OCI-M1 (cell line): Measurements from ENCODE around the gene KRTAP10-11.
"Not testable (repeated sequence)": the region's sequence is repeated elsewhere in the genome, so short reads cannot be mapped to it uniquely, and the experiment has no call there.

Experiments used
- DNase-seq: peaks from one replicate; lab custom pipeline; 2025; lab: John Stamatoyannopoulos, UW

KRTAP10-11 gene

DNA sequence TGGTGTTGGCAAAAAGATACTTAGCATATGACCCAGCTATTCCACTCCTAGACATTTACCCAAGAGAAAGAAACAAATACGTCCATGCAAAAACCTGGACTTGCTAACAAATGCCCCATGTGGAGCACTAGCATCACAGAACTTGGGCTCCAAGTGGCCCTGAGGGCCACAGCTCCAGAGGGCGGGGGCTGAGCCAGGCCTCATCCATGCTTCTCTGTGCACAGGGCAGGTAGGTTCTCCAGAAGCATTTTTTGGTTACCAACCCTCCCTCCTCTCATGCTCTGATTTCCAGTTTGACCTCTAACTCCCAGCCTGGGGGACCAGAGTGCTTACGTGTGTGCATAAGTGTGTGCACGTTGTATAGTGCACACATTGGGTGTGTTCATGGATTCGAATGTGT is 18.5 kb downstream of the KRTAP10-11 start:
- no peak for DNase-seq

DNA sequence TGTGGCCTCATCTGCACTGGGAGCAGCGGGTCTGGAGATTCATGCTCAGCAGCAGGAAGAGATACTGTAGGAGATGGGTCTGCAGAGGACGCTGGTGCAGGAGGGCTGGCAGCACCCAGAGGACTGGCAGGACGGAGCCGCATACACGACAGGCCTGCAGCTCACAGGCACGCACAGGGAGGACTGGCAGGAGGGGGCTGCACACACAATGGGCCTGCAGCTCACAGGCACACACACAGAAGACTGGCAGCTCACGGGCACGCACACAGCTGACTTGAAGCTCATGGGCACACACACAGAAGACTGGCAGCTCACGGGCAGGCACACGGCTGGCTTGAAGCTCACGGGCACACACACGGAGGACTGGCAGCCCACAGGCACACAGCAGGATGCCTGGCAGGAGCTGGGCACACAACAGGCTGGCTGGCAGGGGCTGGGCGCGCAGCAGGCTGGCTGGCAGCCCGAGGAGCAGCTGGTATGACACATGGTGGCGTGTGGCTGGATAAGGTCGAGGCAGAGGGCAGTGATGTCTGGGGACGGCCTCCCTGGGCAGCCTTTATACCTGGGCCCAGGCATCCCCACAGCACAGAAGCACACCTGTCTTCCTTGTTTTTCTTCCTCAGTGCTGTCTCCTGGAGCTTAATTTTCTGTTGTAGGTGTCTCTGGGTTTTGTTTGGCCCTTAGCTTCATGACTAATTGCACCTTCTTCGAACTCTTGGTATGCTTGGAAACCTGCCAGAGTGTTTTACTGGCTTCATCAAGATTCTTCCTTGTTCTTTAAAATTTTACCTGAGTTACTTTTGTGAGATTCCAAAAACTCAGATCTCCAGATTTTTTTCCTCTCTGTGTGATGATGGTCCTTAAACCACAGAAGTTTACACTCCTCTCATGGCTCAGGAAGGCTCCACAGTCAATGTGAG is 20.4 kb downstream of the KRTAP10-11 start, which contains the start of gene KRTAP12-2:
TSS of gene KRTAP12-2 (minus strand) at position 527 of the 920 bp plus-strand sequence. CDS start at position 486, 41 bp downstream.
- no peak for DNase-seq

GRCh38 chr21:44667612-44668011 is 21.4 kb downstream of the KRTAP10-11 start:
- no peak for DNase-seq

DNA sequence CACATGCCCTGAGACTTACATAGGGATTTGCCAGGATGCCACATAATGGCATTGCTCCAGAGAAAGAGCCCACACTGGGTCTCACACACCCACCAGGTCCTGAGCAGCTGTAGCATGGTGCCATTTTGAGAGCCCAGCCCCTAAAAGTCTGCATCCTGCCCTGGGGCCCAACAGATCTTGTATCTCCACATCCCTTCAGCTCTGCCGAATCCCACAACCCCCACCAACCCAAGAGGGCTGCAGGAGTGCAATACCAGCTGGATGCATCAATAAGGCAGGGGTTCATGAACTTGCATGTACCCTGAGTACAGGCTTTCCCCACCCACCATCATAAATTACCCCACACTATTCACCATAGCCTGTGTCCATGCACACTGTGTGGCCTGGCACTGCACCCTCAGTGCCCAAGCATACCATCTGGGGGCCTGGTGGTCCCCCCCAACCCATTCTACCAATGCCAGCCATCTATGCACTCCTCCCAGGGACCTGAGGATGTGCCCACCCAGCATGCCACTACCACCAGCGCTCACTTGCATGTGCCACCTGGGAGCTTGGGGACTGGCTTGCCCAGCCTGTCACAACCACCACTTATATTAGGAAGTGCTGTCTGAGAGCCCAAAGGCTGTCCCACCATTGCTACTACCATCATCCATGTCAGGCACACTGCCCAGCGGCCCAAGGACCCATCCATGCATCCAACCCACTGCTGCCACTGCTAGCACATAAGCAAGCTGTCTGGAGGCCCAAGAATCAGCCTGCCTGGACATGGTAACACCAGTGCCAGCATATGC is 24.6 kb downstream of the KRTAP10-11 start:
- DNase-seq, result no peak

GRCh38 chr21:44671911-44672310 is 25.7 kb downstream of the KRTAP10-11 start:
- DNase-seq, result peak; percentile 10

GRCh38 chr21:44677881-44678280 is 31.7 kb downstream of the KRTAP10-11 start:
- no peak for DNase-seq

GRCh38 chr21:44681152-44681551 is 34.9 kb downstream of the KRTAP10-11 start:
- DNase-seq, result no peak

DNA sequence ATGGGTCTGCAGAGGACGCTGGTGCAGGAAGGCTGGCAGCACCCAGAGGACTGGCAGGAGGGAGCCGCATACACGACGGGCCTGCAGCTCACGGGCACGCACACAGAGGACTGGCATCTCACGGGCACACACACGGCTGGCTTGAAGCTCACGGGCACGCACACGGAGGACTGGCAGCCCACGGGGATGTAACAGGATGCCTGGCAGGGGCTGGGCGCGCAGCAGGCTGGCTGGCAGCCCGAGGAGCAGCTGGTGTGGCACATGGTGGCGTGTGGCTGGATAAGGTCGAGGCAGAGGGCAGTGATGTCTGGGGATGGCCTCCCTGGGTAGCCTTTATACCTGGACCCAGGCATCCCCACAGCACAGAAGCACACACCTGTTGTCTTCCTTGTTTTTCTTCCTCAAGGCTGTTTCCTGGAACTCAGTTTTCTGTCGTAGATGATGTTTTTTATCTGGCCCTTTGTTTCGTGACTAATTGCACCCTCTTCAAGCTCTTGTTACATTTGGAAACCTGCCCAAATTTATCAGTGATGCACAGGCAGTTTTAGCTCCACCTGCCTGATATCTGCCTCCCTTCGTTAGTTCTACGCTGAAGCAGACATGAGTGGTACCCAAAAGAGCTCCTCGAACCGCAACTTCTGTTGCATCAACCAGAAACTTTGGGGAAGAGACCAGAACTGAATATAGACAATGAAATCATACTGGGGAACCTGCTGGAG is 35.8 kb downstream of the KRTAP10-11 start, which contains the start of gene KRTAP12-1:
TSS of gene KRTAP12-1 (minus strand) at position 303 of the 719 bp plus-strand sequence. CDS start at position 263, 40 bp downstream.
- DNase-seq, result no peak

DNA sequence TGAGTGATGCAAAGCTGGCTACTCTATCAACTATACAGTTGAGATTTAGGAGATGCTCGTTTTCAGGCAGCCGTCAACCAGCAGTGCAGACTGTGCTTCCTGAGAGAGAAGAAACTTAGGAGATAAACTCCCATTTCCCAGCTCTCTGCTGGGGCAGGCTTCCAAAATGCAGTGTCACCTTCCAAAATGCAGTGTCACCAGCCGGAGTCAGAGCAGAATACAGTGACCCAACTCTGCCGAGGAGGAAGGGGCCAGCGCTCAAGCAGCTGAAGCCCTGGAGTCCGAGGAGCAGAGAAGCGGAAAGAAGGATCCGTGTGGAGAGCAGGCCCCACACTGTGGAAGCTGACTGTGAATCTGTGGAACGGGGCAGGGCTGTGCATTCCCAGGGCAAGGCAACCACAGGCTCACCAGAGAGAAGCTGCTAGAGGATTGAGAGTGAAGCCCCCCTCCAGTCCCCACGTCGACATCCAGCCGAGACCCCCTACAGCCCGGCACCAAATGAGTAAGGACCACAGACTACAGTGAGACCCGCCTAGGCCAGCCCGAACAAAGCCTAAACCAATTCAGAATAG is 36.5 kb downstream of the KRTAP10-11 start:
- DNase-seq, result no peak

- no peak for DNase-seq
Measured at GRCh38 chr21:44684077-44684476, 37.9 kb downstream of the KRTAP10-11 start.

DNA sequence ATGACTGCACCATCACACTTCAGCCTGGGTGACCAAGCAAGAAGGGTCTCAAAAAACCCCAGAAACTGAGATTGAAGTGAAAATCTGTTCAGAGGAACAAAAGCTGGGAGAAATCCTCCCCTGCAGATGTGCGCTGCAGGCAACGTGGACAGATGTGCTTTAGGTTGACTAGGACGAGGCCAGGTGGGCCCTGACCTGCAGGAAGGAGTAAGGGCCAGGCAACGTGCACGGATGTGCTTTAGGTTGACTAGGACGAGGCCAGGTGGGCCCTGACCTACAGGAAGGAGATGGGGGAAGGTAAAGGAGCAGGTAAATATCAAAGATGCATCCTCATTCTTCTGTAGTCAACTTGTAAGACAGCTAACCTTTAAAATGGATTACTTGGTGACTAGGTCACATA is 38.3 kb downstream of the KRTAP10-11 start:
- DNase-seq, result no peak

- DNase-seq, result not testable (repeated sequence)
Measured at GRCh38 chr21:44685050-44685449, 38.8 kb downstream of the KRTAP10-11 start.

GRCh38 chr21:44686000-44686781 is 40.0 kb downstream of the KRTAP10-11 start:
- no peak for DNase-seq

DNA sequence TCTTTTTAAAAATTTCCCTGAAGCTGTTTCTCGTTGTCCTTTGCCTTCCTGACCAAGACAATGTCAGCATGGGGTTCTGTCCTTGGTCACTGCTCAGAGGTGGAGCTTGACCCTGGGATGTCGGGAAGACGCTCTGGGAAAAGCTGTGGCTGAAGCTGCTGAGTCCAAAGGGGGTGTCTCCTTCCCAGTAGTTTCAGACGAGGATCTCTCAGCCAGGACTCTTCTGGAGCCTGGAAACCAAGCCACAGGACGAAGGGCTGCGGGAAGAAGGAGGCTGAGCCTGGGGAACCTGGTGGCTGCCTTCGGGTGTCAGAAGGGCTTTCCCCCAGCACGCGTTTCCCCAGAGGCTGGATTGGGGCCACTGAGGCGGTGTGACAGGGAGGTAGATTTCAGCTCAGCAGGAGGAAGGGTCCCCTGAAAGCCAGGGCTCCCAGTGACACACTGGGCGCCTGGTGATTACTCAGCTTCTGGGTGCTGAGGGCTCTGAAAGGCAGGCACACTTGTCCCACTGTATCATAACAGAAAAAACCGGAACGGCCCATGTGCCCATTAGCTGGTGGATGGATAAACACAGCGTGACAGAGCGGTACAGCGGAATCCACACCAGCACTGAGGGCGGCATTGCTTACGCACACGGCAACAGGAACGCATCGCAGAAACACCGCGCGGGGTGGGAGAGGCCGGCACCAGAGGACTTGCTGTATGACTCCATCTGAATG is 40.8 kb downstream of the KRTAP10-11 start:
- DNase-seq, result no peak

GRCh38 chr21:44687671-44688070 is 41.5 kb downstream of the KRTAP10-11 start:
- DNase-seq, result no peak

DNA sequence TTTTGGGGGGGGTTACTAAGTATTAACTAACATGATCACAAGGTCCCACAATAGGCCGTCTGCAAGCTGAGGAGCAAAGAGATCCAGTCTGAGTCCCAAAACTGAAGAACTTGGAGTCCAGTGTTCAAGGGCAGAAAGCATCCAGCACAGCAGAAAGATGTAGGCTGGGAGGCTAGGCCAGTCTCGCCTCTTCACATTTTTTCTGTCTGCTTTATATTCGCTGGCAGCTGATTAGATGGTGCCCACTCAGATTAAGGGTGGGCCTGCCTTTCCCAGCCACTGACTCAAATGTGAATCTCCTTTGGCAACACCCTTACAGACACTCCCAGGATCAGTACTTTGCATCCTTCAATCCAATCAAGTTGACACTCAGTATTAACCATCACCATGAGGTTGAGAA is 43.5 kb downstream of the KRTAP10-11 start:
- DNase-seq, result not testable (repeated sequence)

DNA sequence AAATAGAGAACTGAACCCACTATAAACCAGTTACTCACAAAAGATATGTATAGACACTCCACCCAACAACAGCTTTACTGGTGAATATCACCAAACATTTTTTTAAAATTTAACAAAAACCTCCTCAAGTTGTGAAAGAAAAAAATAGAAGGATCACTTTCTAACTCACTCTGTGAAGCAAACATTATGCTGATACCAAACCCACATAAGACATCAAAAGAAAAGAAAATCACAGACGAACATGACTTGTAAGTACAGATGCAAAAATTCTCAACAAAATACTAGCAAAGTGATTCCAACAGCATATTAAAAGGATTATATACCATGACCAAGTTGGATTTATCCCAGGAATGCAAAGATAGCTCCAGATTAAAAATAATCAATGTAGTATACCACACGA is 45.5 kb downstream of the KRTAP10-11 start:
- no peak for DNase-seq

GRCh38 chr21:44692798-44693512 is 46.7 kb downstream of the KRTAP10-11 start:
- no peak for DNase-seq

- DNase-seq, result no peak
Measured at GRCh38 chr21:44694776-44695175, 48.6 kb downstream of the KRTAP10-11 start.
